IPS DF 4.7 (cell line): ENCODE results near the gene GGTA1.
A peak's percentile ranks its signal among the peaks of the same experiment; 100 is the strongest.

Source experiments
- DNase-seq: peaks from one replicate; pipeline ENCODE4 v3.0.0-alpha.2; 2013; ENCODE audit warnings: low spot score; ENCODE audit errors: extremely low read depth

The GGTA1 gene

GRCh38 chr9:121499177-121499426 is 542 bp downstream of the GGTA1 start:
- DNase-seq: no peak

- no peak for DNase-seq
Measured at GRCh38 chr9:121498487-121499176, 1.0 kb downstream of the GGTA1 start.

GRCh38 chr9:121498150-121498486 is 1.5 kb downstream of the GGTA1 start:
- DNase-seq: peak; percentile 69

- DNase-seq: no peak
Measured at GRCh38 chr9:121495976-121496375, 3.7 kb downstream of the GGTA1 start.

- DNase-seq: no peak
Measured at GRCh38 chr9:121494192-121494591, 5.5 kb downstream of the GGTA1 start.

- DNase-seq: no peak
Measured at GRCh38 chr9:121491111-121491510, 8.5 kb downstream of the GGTA1 start.

- DNase-seq: no peak
Measured at GRCh38 chr9:121489344-121489743, 10.3 kb downstream of the GGTA1 start.

GRCh38 chr9:121486043-121486442 is 13.6 kb downstream of the GGTA1 start:
- DNase-seq: no peak

- DNase-seq: no peak
Measured at GRCh38 chr9:121485623-121486022, 14.0 kb downstream of the GGTA1 start.

- DNase-seq: no peak
Measured at GRCh38 chr9:121484651-121485446, 14.8 kb downstream of the GGTA1 start.

- DNase-seq: no peak
Measured at GRCh38 chr9:121483473-121484031, 16.1 kb downstream of the GGTA1 start.

- no peak for DNase-seq
Measured at GRCh38 chr9:121483049-121483448, 16.6 kb downstream of the GGTA1 start.

- DNase-seq: no peak
Measured at GRCh38 chr9:121478816-121479676, 20.6 kb downstream of the GGTA1 start.

- DNase-seq: no peak
Measured at GRCh38 chr9:121476156-121476555, 23.5 kb downstream of the GGTA1 start.

GRCh38 chr9:121474231-121474947 is 25.3 kb downstream of the GGTA1 start:
- DNase-seq: no peak

- DNase-seq: no peak
Measured at GRCh38 chr9:121473229-121473628, 26.4 kb downstream of the GGTA1 start.

GRCh38 chr9:121472446-121472845 is 27.2 kb downstream of the GGTA1 start:
- no peak for DNase-seq

GRCh38 chr9:121466142-121466541 is 33.5 kb downstream of the GGTA1 start:
- DNase-seq: no peak

- no peak for DNase-seq
Measured at GRCh38 chr9:121464968-121465367, 34.7 kb downstream of the GGTA1 start.

- no peak for DNase-seq
Measured at GRCh38 chr9:121463026-121463807, 36.4 kb downstream of the GGTA1 start.

- DNase-seq: no peak
Measured at GRCh38 chr9:121459513-121459912, 40.1 kb downstream of the GGTA1 start.
